GM12878 (cell line): Measurements from ENCODE around the gene HS1BP3.

Experiments used
- KDM1A ChIP-seq: fragments of 200-600 bp; sonication (generic); IDR thresholded peaks from 2 replicates; pipeline ENCODE4 v1.6.1; 2016; ENCODE audit warnings: borderline replicate concordance
- POLR2AphosphoS2 ChIP-seq: IDR thresholded peaks from 2 replicates; pipeline ENCODE4 v1.6.1; 2011; ENCODE audit warnings: low read depth, mild to moderate bottlenecking, low read length, improper control_type of control experiment, moderate library complexity
- RFX5 ChIP-seq: IDR thresholded peaks from 2 replicates; pipeline ENCODE4 v1.6.1; 2011; ENCODE audit warnings: low read depth, low read length, improper control_type of control experiment
- STAT3 ChIP-seq: IDR thresholded peaks from 2 replicates; pipeline ENCODE4 v1.6.1; 2011; ENCODE audit warnings: low read depth, low read length, improper control_type of control experiment
- TF ChIP-seq, protein P1 (sequence below), 3 experiments: IDR thresholded peaks in 2 of 3; conservative IDR thresholded peaks in 1 of 3; 2 replicates each; pipeline ENCODE4 v1.5.1; 2011; ENCODE audit warnings: low read depth in 3 of 3, low read length in 3 of 3, mild to moderate bottlenecking in 3 of 3, control low read depth in 2 of 3, moderate library complexity in 2 of 3, inconsistent platforms in 1 of 3, mixed read lengths in 1 of 3; ENCODE audit not compliant: control insufficient read depth in 2 of 3, insufficient read depth in 1 of 3; ENCODE audit errors: extremely low read depth in 1 of 3

DNA sequence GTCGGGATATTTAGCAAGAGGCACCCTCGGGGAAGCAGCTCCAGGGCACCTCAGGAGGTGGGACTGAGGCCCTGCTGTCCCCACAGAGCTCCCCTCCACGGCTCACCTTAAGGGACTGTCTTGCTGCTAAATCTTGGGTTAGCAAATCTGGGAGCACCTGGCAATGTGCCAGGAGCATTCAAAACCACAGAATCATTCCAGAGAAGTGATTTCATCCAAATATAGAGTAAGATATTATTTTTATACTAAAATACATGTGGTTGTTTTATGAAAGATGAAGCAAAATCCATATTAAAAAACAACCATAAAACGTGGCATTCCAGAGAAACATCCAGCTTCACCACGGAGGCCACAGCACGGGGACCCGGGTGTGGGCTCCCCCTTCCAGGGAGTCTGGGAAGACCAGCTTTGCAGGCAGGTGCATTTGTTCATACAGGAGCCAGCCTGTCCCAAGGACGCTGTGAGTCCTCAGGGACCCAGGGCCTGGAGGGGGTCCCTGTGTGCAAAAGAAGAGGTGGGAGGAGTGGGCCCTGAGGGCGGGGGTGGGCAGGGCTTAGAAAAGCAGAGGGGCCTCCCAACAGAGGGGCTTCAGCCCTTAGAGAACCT lies 16.3 kb downstream of the HS1BP3 start:
- TF ChIP-seq POLR2AphosphoS2, result no peak
- TF ChIP-seq KDM1A, result no peak
- no peak for TF ChIP-seq RFX5
- TF ChIP-seq STAT3, result no peak
- TF ChIP-seq, protein P1, sequence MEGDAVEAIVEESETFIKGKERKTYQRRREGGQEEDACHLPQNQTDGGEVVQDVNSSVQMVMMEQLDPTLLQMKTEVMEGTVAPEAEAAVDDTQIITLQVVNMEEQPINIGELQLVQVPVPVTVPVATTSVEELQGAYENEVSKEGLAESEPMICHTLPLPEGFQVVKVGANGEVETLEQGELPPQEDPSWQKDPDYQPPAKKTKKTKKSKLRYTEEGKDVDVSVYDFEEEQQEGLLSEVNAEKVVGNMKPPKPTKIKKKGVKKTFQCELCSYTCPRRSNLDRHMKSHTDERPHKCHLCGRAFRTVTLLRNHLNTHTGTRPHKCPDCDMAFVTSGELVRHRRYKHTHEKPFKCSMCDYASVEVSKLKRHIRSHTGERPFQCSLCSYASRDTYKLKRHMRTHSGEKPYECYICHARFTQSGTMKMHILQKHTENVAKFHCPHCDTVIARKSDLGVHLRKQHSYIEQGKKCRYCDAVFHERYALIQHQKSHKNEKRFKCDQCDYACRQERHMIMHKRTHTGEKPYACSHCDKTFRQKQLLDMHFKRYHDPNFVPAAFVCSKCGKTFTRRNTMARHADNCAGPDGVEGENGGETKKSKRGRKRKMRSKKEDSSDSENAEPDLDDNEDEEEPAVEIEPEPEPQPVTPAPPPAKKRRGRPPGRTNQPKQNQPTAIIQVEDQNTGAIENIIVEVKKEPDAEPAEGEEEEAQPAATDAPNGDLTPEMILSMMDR (IDR thresholded peaks at IDR 0.05 in 2 of 3, conservative IDR thresholded peaks at IDR 0.05 in 1 of 3; ENCODE audit: control insufficient read depth in 2 of 3, extremely low read depth in 1 of 3, insufficient read depth in 1 of 3, low read depth in 3 of 3, low read length in 3 of 3), result no peak
